GM18861 (cell line): ENCODE data around the gene CLMN.
"Not testable (repeated sequence)": the region's sequence is repeated elsewhere in the genome, so short reads cannot be mapped to it uniquely, and the experiment has no call there.

Source experiments
- ATAC-seq: cut with Tn5 transposase; IDR thresholded peaks from one replicate; pipeline ENCODE4 v1.9.1; 2021; ENCODE audit not compliant: unreplicated experiment

CLMN gene

DNA sequence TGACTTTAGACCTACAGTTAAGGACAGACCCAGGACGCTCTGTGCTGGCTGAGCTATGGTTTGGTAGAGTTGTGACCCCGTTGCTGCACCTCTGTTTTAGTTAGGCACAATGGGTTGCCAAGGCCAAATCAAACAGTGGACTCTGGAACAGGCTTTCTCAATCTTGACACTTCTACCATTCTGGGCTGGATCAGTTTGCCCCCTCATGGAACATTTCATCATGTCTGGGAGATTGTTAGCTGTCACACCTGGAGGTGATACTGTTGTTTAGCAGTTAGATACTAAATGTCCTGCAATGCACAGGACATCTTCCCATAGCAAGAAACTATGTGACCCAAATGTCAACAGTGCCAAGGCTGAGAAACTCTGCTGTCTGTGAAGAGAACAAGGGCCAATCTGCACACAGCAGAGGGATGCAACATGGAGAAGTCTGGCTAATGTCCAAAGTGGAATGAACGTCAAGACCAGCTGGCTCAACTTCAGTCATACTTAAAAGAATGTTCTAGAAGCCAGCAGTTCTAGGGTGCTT lies 96.8 kb downstream of the CLMN start:
- no peak for ATAC-seq

- ATAC-seq: no peak
Observed at GRCh38 chr14:95222151-95222631, 97.5 kb downstream of the CLMN start.

- ATAC-seq: no peak
Observed at GRCh38 chr14:95221531-95221930, 98.2 kb downstream of the CLMN start.

- ATAC-seq: no peak
Observed at GRCh38 chr14:95220663-95221231, 99.0 kb downstream of the CLMN start.

DNA sequence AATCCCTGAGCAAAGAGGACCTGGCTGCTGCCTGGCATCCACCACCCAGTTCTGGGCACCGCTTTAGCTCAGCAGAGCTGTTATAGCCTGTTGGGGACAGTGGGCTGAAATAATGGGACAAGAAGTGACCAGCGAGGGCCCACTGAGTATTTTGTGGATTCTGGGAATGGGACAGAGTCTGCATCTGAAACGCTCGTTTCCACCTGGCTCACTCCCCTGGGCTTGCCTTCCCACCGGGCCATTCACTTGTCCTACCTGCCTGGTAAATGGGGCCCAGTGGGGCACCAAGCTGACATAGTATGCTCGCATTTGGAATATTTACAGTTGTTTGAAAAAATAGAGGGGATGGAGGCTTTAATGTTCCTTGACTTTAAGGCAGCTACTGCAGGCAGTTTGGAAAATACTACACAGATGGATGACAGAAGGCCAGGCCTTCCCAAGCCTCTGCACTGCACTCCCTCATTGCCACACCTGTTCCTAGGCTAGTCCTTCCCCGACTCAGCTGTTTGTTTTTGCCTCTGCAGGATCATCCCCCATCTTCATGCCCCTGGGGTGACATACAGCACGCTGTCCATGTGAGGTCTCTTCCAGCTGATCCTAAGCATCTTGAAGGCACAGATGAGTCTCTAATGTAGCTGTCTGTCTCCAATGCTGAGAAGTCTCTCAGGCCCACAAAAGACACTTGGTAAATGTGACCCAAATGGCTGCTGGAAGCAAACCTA lies 101.1 kb downstream of the CLMN start:
- ATAC-seq: no peak

DNA sequence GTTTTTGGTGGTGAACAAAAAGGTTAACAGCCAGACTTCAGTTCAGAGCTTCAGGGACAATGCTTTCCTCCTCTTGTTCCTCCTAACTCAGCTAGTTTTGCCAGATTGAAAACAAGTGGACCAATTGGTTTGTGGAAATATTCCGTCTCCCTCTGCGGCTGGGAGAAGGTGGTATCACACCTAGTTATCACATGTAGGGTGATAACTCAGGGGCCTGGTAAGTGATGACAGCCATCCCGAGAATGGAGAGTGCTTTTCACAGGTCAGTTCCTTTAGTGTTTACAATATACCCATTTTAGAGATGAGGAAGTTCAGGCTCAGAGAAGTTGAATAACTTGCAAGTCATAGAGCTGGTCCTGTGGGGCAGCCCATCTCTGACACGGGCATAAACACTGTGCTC lies 101.7 kb downstream of the CLMN start:
- ATAC-seq: no peak

DNA sequence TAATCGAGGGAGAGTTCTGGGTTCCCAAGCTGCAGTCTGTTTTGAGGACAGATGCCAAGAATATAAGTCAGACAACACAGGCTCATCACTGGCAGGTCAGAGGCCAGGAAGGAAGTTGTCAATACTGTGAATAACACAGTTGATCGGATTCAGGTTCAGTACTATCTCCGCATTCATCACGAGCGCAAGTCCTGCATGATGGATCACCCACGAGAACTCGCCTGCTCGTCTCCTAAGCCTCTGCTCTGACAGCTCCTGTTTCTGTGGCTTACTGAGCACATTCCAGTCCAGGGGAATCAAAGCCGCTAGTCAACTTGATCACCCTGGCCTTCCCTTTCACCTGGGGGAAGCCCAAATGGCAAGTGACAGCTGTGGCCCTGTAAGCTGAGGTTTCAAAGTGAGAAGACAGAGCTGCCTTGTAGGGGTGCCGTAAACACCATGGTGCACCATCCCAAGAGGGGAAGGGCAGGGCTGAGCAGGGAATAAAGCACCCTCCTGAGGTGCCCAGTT lies 102.3 kb downstream of the CLMN start:
- ATAC-seq: no peak

DNA sequence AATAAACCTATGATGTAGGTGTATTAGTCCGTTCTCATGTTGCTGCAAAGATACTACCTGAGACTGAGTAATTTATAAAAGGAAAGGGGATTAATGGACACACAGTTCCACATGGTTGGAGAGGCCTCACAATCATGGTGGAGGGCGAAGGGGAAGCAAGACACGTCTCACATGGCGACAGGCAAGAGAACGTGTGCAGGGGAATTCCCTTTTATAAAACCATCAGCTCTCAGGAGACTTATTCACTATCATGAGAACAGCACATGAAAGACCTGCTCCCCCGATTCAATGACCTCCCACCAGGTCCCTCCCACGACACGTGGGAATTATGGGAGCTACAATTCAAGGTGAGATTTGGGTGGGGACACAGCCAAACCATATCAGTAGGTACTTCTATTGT lies 103.7 kb downstream of the CLMN start:
- ATAC-seq: no peak

DNA sequence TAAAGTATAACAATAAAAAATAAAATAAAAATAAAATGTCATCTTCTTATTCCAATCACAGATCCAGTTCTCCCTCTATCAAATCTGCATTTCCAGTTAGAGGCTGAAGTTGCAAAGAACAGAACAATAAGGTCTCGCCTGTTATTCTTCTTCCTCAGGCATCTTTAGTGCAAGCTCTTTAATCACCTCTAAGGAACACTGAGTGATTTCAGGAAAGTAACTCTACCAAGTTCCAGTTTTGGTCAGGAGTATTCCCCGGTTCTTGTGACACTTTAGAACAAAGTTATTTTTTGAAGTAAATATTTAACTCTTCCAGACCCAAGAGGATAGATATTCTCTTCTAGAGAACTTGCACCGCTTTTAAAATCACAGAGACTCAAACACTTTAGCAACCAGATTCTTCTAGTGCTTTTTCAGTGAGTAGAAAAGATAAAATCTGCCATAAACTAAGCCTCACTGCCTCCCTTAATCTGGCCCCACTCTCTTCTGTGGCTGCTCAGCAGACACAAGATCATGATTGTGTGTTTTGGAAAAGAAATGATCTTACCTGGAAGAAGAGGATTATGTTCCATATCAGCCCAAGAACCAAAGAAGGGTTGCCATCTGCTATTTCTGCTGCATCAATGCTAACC lies 104.5 kb downstream of the CLMN start:
- no peak for ATAC-seq

GRCh38 chr14:95213774-95214173 lies 105.9 kb downstream of the CLMN start:
- ATAC-seq: no peak

GRCh38 chr14:95211721-95212504 lies 107.8 kb downstream of the CLMN start:
- peak; percentile 35 for ATAC-seq

DNA sequence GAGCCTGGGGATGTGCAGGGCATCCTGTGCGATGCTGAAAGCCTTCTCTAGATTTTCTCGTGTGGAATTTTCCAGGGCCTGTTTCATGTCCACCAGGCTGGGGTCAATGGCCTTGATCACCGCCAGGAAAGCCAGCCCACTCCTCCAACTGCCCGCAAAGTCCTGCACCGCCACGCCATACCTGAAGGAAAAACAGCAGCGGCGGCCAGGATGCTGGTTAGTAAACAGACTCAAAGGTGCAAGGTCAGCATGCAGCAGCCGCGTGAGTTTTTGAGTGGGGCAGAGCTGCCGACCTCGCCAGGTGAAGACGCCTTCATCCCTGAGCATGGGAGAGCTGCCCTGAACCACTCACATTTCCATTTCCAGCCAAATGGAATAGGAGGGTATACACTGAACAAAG lies 109.0 kb downstream of the CLMN start:
- ATAC-seq: no peak

- no peak for ATAC-seq
Observed at GRCh38 chr14:95208598-95208997, 111.1 kb downstream of the CLMN start.

DNA sequence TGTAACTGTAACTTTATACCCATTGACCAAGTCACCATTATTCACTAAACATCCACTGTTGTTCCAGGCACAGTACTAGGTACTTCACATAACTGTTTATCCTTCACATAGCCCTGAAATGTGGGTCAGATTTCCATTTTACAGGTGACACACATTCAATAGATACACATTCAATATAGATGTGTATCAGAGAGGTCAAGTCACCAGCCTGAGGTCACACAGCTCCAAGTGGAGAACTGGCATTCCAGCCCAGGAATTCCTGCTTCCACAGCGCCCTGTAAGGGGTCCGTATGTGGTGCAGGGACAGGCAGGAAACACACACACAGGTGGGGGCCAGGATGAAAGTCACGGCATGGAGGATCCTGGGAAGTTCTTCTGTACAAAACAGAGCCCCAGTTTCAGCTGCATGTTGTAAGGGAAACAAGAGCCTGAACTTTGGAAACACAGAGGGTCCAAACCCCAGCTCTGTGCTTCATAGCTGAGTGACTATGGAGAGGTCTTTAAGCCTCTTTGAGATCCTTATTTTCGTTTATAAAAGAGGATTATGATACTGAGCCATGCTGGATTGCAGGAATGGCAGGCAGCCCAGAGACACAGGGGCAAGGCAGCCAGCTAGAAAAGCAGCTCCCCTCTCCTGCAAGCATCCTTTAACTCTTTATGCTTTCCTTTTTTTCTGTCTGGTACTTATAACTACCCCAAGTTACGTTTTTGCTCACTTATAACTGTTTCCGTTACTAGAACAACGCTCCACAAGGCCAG lies 112.1 kb downstream of the CLMN start:
- no peak for ATAC-seq

GRCh38 chr14:95206534-95206933 lies 113.2 kb downstream of the CLMN start:
- no peak for ATAC-seq

DNA sequence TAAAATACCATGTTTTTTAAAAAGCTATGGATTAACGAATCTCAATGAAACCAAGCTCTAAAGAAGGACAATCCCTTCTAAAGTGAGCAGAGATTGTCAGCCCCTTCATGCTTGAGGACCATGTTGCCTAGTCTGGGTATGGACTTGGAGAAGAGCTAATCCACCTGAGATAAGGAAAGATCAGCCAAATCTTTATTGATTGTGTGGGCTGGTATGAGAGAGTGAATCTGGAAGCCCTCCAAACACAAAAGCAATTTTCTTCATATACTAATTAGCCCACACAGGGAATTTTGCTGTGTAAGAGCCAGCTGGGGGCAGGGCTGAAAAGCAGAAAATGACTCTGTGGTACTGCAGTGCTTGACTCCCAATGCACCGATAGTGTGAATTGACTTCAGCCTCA lies 115.0 kb downstream of the CLMN start:
- ATAC-seq: no peak

GRCh38 chr14:95201745-95202144 lies 118.0 kb downstream of the CLMN start:
- ATAC-seq: not testable (repeated sequence)

- no peak for ATAC-seq
Observed at GRCh38 chr14:95200404-95200803, 119.3 kb downstream of the CLMN start.

DNA sequence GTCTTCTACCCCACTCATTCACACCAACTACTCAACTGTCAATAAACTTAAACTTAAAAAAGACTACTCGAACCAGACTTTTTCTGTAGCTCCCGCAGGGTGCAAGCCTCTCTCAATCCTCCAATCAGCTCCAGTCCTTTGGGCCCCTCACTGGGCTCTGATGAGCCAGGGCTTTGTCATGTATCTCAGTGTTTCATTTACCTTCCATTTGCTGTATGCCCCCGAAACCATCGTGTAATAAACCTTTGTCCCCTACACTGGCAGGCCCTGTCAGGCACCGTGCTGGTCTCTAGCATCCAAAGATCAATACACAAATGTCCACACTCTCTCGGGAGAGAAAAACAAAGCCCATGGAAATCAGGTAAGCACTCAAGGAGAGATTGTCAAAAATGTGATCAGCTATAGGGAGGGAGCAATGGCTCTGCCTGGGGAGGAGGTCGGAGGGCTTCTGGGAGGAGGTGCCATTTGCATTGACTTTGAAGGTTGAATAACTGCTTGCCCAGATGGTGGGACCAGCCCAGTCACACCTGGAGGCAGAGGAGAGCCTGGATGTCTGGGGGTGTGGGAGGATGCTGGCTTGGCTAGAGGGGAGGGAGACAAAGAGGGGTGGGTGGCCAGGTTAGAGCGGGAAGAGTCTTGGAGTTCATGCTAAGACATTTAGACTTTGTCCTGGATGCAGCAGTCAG lies 120.3 kb downstream of the CLMN start:
- no peak for ATAC-seq

DNA sequence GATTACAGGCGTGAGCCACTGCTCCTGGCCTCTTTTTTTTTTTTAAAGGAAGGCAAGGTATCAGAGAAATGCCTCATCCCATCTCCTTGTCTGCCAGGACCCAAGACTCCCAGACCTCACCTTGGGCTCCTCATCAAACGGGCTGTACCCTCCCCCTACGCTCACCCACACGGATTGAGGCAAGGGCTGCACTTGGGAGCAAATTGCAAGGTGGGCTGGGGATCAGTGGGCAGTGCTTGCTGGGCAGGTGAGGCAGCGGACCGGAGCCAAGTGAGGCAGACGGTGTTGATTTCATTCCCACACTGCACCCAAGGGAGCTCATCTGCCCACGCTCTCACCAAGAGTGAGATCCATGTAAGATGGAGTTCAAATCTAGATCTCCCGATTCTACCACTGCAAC lies 121.4 kb downstream of the CLMN start:
- ATAC-seq: no peak
